Measurements from ENCODE around the gene WFDC6. TPM values are rescaled to one million over a fixed set of nuclear protein-coding genes. Genes with fewer than 3 reads are reported as not detected.

The WFDC6 gene
- total and polyA plus RNA-seq, 2 donors (not counting 1 experiment from before 2014, with no cell fraction given): not detected

GRCh38 chr20:45564760-45565276 is 25.5 kb upstream of the WFDC6 start:
- Mint-ChIP-seq H3K27me3 (peaks cover 36% of the 10 kb centered on the region), H3K9me3 (ENCODE audit: insufficient read depth) (no peaks in the 10 kb centered on the region), H3K4me1 (no peaks in the 10 kb centered on the region), H3K4me3 (no peak overlapping the region), H3K27ac (no peak overlapping the region)
- no peak for TF ChIP-seq CTCF (IDR thresholded peaks at IDR 0.05)
- no peak for TF ChIP-seq EZH2 (IDR thresholded peaks at IDR 0.05; ENCODE audit: borderline replicate concordance, insufficient read depth, low read depth, low read length, poor library complexity, severe bottlenecking)
- no peaks in the 10 kb centered on the region for H3K79me2 ChIP-seq (ENCODE audit: control insufficient read depth, insufficient read depth, low read length)
- H3K9me3 ChIP-seq (ENCODE audit: control extremely low read depth in 1 of 3, control insufficient read depth in 2 of 3, insufficient read depth in 1 of 3, low read length in 2 of 3): no peaks in the 10 kb centered on the region
- no peak overlapping the region for H3K4me3 ChIP-seq (ENCODE audit: control extremely low read depth in 1 of 5, extremely low read depth in 1 of 5, insufficient read depth in 1 of 5, low read depth in 2 of 5, low read length in 4 of 5)
- no peak overlapping the region for H3K4me2 ChIP-seq (replicated peaks; ENCODE audit: low read depth, low read length, poor library complexity, severe bottlenecking)
- no peak overlapping the region for H2AFZ ChIP-seq (ENCODE audit: insufficient read depth, low read depth, low read length, poor library complexity, severe bottlenecking)
- ChIA-PET CTCF (no interaction called here), POLR2A (no interaction called here)
- H3K27me3 ChIP-seq (replicated peaks in 1 of 4; ENCODE audit: control extremely low read depth in 1 of 4, control insufficient read depth in 3 of 4, insufficient read depth in 4 of 4, low read length in 3 of 4): peaks cover 0 to 13% (median 3%) of the 10 kb centered on the region in 4 experiments
- no peak for ATAC-seq (ENCODE audit: low read depth)
- H3K36me3 ChIP-seq (replicated peaks in 1 of 2; ENCODE audit: control extremely low read depth in 1 of 2, control insufficient read depth in 1 of 2, extremely low read depth in 1 of 2, insufficient read depth in 2 of 2, low read length in 1 of 2): no peaks in the 10 kb centered on the region
- no peaks in the 10 kb centered on the region for H3K4me1 ChIP-seq (ENCODE audit: control insufficient read depth in 2 of 2, insufficient read depth in 2 of 2, low read length in 2 of 2)
- DNase-seq: no peak
- WGBS (ENCODE audit: insufficient coverage): no CpG with 5 or more reads among the region's 2 CpGs
- H3K9ac ChIP-seq (ENCODE audit: low read length): no peak overlapping the region
- intact Hi-C loops (cut with micrococcal nuclease): no loop called here
- no peaks in the 10 kb centered on the region for H4K20me1 ChIP-seq (ENCODE audit: control insufficient read depth, insufficient read depth, low read length, poor library complexity, severe bottlenecking)
- no peak overlapping the region for H3K27ac ChIP-seq (ENCODE audit: low read length in 2 of 2)

GRCh38 chr20:45555198-45555597 is 15.9 kb upstream of the WFDC6 start:
- no peak overlapping the region for H3K27ac ChIP-seq (ENCODE audit: low read length in 2 of 2)
- no peak overlapping the region for H3K9ac ChIP-seq (ENCODE audit: low read length)
- Mint-ChIP-seq H3K4me1 (no peaks in the 10 kb centered on the region), H3K9me3 (ENCODE audit: insufficient read depth) (peaks cover 3% of the 10 kb centered on the region), H3K27ac (no peak overlapping the region), H3K27me3 (peaks cover 42% of the 10 kb centered on the region), H3K4me3 (no peak overlapping the region)
- H3K79me2 ChIP-seq (ENCODE audit: control insufficient read depth, insufficient read depth, low read length): no peaks in the 10 kb centered on the region
- H3K4me2 ChIP-seq (replicated peaks; ENCODE audit: low read depth, low read length, poor library complexity, severe bottlenecking): no peak overlapping the region
- POLR2A ChIA-PET: no interaction called here
- H2AFZ ChIP-seq (ENCODE audit: insufficient read depth, low read depth, low read length, poor library complexity, severe bottlenecking): no peak overlapping the region
- H3K9me3 ChIP-seq (ENCODE audit: control extremely low read depth in 1 of 3, control insufficient read depth in 2 of 3, insufficient read depth in 1 of 3, low read length in 2 of 3): peaks cover 0 to 3% (median 1%) of the 10 kb centered on the region in 3 donors
- TF ChIP-seq EZH2 (IDR thresholded peaks at IDR 0.05; ENCODE audit: borderline replicate concordance, insufficient read depth, low read depth, low read length, poor library complexity, severe bottlenecking): no peak
- TF ChIP-seq CTCF (IDR thresholded peaks at IDR 0.05): no peak
- H3K27me3 ChIP-seq (replicated peaks in 1 of 4; ENCODE audit: control extremely low read depth in 1 of 4, control insufficient read depth in 3 of 4, insufficient read depth in 4 of 4, low read length in 3 of 4): peaks cover 0 to 4% (median 0%) of the 10 kb centered on the region in 4 experiments
- CTCF ChIA-PET: no interaction called here
- no peak overlapping the region for H3K4me3 ChIP-seq (ENCODE audit: control extremely low read depth in 1 of 5, extremely low read depth in 1 of 5, insufficient read depth in 1 of 5, low read depth in 2 of 5, low read length in 4 of 5)
- H3K4me1 ChIP-seq (ENCODE audit: control insufficient read depth in 2 of 2, insufficient read depth in 2 of 2, low read length in 2 of 2): no peaks in the 10 kb centered on the region
- WGBS (ENCODE audit: insufficient coverage): 86% methylated on average over 1 of the region's 1 CpG
- intact Hi-C loops (cut with micrococcal nuclease): no loop called here
- no peaks in the 10 kb centered on the region for H3K36me3 ChIP-seq (replicated peaks in 1 of 2; ENCODE audit: control extremely low read depth in 1 of 2, control insufficient read depth in 1 of 2, extremely low read depth in 1 of 2, insufficient read depth in 2 of 2, low read length in 1 of 2)
- ATAC-seq (ENCODE audit: low read depth): no peak
- no peaks in the 10 kb centered on the region for H4K20me1 ChIP-seq (ENCODE audit: control insufficient read depth, insufficient read depth, low read length, poor library complexity, severe bottlenecking)
- no peak for DNase-seq

All from B cell (primary cell).